Caco-2 (cell line): ENCODE measurements around the gene MCOLN2. TPM values are rescaled to one million over a fixed set of nuclear protein-coding genes. Genes with fewer than 3 reads are reported as not detected.

Experiments
- BruUV-seq: library from RNA; stranded (reverse); fragments of 400-500 nt; replicated peaks from 2 replicates; lab custom pipeline; 2021; lab: Mats Ljungman, UMichigan
- CTCF ChIA-PET: fragments of 300-600 bp; sonication (Branson Sonifier 250); formaldehyde crosslinking; loops from one replicate; lab custom pipeline; 2022; ENCODE audit warnings: antibody characterized with exemption; lab: Charles Lee
- POLR2A ChIA-PET: fragments of 300-600 bp; sonication (Branson Sonifier 250); formaldehyde crosslinking; loops from one replicate; lab custom pipeline; 2022; ENCODE audit warnings: antibody characterized with exemption; lab: Charles Lee
- DNase-seq, 2 experiments: peaks; one replicate each; pipeline versions ENCODE4 v3.0.0 to v3.0.0-alpha.2; 2020 to 2022
- H3K27me3 ChIP-seq: replicated peaks from 2 replicates; pipeline ENCODE4 v1.6.0; 2011; ENCODE audit warnings: low read length; ENCODE audit not compliant: control insufficient read depth, insufficient read depth
- H3K36me3 ChIP-seq: 2 replicates; pipeline ENCODE4 v1.5.1; 2011; ENCODE audit warnings: low read length; ENCODE audit not compliant: control insufficient read depth, insufficient read depth
- H3K4me1 ChIP-seq: fragments of 250-450 bp; sonication (Bioruptor Pico); 2 replicates; pipeline ENCODE4 v1.5.1; 2020; ENCODE audit warnings: mild to moderate bottlenecking
- H3K4me3 ChIP-seq: 2 replicates; pipeline ENCODE4 v1.5.1; 2011; ENCODE audit warnings: low read depth, mild to moderate bottlenecking, control low read depth, low read length
- H3K9me3 ChIP-seq: fragments of 250-450 bp; sonication (Bioruptor Pico); 2 replicates; pipeline ENCODE4 v1.5.1; 2020; ENCODE audit warnings: mild to moderate bottlenecking, moderate library complexity
- H3K27ac Mint-ChIP-seq: one replicate; pipeline ENCODE4 v1.8.0; 2022; ENCODE audit warnings: mixed read lengths; ENCODE audit not compliant: unreplicated experiment
- H3K27me3 Mint-ChIP-seq: one replicate; pipeline ENCODE4 v1.8.0; 2022; ENCODE audit warnings: mixed read lengths; ENCODE audit not compliant: insufficient read depth, unreplicated experiment
- H3K36me3 Mint-ChIP-seq: one replicate; pipeline ENCODE4 v1.8.0; 2022; ENCODE audit warnings: mild to moderate bottlenecking, mixed read lengths; ENCODE audit not compliant: insufficient read depth, unreplicated experiment
- H3K4me1 Mint-ChIP-seq: one replicate; pipeline ENCODE4 v1.8.0; 2022; ENCODE audit warnings: low read depth, mixed read lengths; ENCODE audit not compliant: unreplicated experiment
- H3K4me3 Mint-ChIP-seq: one replicate; pipeline ENCODE4 v1.8.0; 2022; ENCODE audit warnings: mild to moderate bottlenecking, moderate library complexity, mixed read lengths; ENCODE audit not compliant: unreplicated experiment
- H3K9me3 Mint-ChIP-seq: one replicate; pipeline ENCODE4 v1.8.0; 2022; ENCODE audit warnings: mixed read lengths; ENCODE audit not compliant: unreplicated experiment
- intact Hi-C: fragments of 100-400 bp; cut with micrococcal nuclease; formaldehyde crosslinking; loops from one replicate; pipeline ENCODE4 v1.10.0; 2022; ENCODE audit not compliant: unreplicated experiment
- total RNA-seq: library from RNA; stranded (reverse); gene quantifications from 2 replicates; pipeline ENCODE4 v1.2.3, GENCODE V29; 2022
- TF ChIP-seq, protein P1 (sequence below), 2 experiments: fragments of 200-600 bp in 1 of 2; IDR thresholded peaks; 1 replicate in 1 of 2; 2 replicates in 1 of 2; pipeline versions ENCODE4 v1.5.1 to v1.8.0; 2011 to 2022; ENCODE audit warnings: antibody characterized with exemption in 1 of 2, control low read depth in 1 of 2, inconsistent platforms in 1 of 2, low read depth in 1 of 2, low read length in 1 of 2, mild to moderate bottlenecking in 1 of 2, moderate library complexity in 1 of 2; ENCODE audit not compliant: insufficient read depth in 1 of 2, severe bottlenecking in 1 of 2, unreplicated experiment in 1 of 2

MCOLN2 gene
- total RNA-seq, 1 experiment from 2014 or later, result not detected

DNA sequence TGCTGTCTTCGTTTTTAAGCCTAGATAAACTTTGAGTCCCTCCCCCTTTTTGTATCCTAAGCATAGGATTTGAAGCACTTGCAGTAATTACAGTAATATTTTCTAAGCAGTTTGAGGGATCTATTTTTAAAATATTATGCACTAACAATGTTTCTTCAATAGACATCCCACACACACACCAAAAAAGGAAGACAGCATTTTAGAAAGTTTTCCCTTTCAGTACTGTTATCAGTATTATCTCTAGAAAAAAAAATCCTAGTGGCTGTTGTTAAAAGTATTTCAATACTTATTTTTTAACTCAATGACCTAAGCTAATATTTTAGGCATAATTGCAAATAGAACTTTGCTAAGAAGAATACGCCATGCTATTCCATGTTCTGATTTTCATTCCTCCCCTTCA, 36.3 kb upstream of the MCOLN2 start:
- CTCF ChIA-PET, result interaction anchor here (0.6 kb wide), 1 partner anchor 816 kb away, joined by 3 read pairs; no protein-coding TSS in a partner anchor
- H3K27ac Mint-ChIP-seq, result no peak overlapping the region
- no peaks in the 10 kb centered on the region for H3K27me3 ChIP-seq
- TF ChIP-seq, protein P1, sequence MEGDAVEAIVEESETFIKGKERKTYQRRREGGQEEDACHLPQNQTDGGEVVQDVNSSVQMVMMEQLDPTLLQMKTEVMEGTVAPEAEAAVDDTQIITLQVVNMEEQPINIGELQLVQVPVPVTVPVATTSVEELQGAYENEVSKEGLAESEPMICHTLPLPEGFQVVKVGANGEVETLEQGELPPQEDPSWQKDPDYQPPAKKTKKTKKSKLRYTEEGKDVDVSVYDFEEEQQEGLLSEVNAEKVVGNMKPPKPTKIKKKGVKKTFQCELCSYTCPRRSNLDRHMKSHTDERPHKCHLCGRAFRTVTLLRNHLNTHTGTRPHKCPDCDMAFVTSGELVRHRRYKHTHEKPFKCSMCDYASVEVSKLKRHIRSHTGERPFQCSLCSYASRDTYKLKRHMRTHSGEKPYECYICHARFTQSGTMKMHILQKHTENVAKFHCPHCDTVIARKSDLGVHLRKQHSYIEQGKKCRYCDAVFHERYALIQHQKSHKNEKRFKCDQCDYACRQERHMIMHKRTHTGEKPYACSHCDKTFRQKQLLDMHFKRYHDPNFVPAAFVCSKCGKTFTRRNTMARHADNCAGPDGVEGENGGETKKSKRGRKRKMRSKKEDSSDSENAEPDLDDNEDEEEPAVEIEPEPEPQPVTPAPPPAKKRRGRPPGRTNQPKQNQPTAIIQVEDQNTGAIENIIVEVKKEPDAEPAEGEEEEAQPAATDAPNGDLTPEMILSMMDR (IDR thresholded peaks at IDR 0.05; ENCODE audit: insufficient read depth in 1 of 2, low read depth in 1 of 2, low read length in 1 of 2, severe bottlenecking in 1 of 2, unreplicated experiment in 1 of 2), result no peak
- peaks cover 7% of the 10 kb centered on the region for H3K4me1 Mint-ChIP-seq
- H3K4me1 ChIP-seq, result no peaks in the 10 kb centered on the region
- DNase-seq, result no peak
- H3K36me3 ChIP-seq, result no peaks in the 10 kb centered on the region
- BruUV-seq, result no TSS peak
- POLR2A ChIA-PET, result no interaction called here
- no peak overlapping the region for H3K4me3 Mint-ChIP-seq
- H3K9me3 ChIP-seq, result no peaks in the 10 kb centered on the region
- no peaks in the 10 kb centered on the region for H3K9me3 Mint-ChIP-seq
- no peak overlapping the region for H3K4me3 ChIP-seq
- intact Hi-C loops, result no loop called here
- H3K27me3 Mint-ChIP-seq, result peaks cover 6% of the 10 kb centered on the region
- H3K36me3 Mint-ChIP-seq, result no peaks in the 10 kb centered on the region

DNA sequence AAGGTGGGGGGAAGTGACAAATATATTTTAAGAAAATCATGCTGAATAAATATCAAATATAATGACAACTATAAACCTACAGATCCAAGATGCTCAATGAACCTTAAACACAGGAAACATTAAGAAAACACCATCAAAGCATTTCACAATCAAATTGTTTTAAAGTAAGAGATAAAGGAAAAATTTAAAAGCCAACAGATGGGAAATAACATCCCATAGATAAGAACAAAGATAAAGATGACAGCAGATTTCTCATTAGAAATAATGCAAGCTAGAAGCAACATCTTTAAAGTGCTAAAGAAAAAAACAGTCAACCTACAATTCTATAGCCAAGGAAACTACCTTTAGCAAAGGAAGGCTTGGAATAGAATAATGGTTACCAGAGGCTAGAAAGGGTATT, 33.6 kb upstream of the MCOLN2 start:
- no peaks in the 10 kb centered on the region for H3K4me1 ChIP-seq
- no peak overlapping the region for H3K4me3 ChIP-seq
- no peaks in the 10 kb centered on the region for H3K36me3 ChIP-seq
- no TSS peak for BruUV-seq
- CTCF ChIA-PET, result no interaction called here
- Mint-ChIP-seq H3K4me3 (no peak overlapping the region), H3K9me3 (no peaks in the 10 kb centered on the region), H3K4me1 (peaks cover 7% of the 10 kb centered on the region), H3K27ac (no peak overlapping the region), H3K36me3 (no peaks in the 10 kb centered on the region), H3K27me3 (peaks cover 2% of the 10 kb centered on the region)
- TF ChIP-seq, protein P1 (IDR thresholded peaks at IDR 0.05; ENCODE audit: insufficient read depth in 1 of 2, low read depth in 1 of 2, low read length in 1 of 2, severe bottlenecking in 1 of 2, unreplicated experiment in 1 of 2), result no peak
- H3K27me3 ChIP-seq, result no peaks in the 10 kb centered on the region
- POLR2A ChIA-PET, result no interaction called here
- H3K9me3 ChIP-seq, result no peaks in the 10 kb centered on the region
- intact Hi-C loops, result no loop called here
- DNase-seq, result no peak

DNA sequence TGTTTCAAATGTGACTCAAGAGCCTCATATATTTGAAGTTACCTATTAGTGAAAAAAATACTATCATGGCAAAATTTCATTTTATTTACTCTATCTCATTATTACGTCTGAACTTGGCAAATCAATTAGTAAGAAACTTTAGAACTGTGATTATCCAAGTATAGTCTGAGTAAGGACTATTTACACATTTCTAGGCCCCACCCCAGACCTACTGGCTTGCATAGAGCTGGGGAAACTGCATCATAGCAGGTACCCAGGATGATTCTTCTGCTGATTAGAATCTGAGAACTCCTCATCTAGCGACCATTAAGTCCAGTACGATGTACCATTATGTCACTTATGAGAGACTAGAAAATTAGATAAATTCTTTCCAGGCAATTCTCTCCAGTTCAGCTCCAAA, 31.2 kb upstream of the MCOLN2 start:
- TF ChIP-seq, protein P1 (IDR thresholded peaks at IDR 0.05; ENCODE audit: insufficient read depth in 1 of 2, low read depth in 1 of 2, low read length in 1 of 2, severe bottlenecking in 1 of 2, unreplicated experiment in 1 of 2), result no peak
- ChIA-PET CTCF (interaction anchor here (2.1 kb wide), 1 partner anchor 84 kb away, joined by 97 read pairs; no protein-coding TSS in a partner anchor), POLR2A (no interaction called here)
- H3K4me1 Mint-ChIP-seq, result peaks cover 7% of the 10 kb centered on the region
- no TSS peak for BruUV-seq
- no peaks in the 10 kb centered on the region for H3K27me3 Mint-ChIP-seq
- no peaks in the 10 kb centered on the region for H3K36me3 Mint-ChIP-seq
- no peak overlapping the region for H3K4me3 Mint-ChIP-seq
- no peak for DNase-seq
- no peaks in the 10 kb centered on the region for H3K9me3 Mint-ChIP-seq
- no peak overlapping the region for H3K27ac Mint-ChIP-seq
- Histone ChIP-seq H3K9me3 (no peaks in the 10 kb centered on the region), H3K4me3 (no peak overlapping the region), H3K4me1 (no peaks in the 10 kb centered on the region), H3K27me3 (no peaks in the 10 kb centered on the region), H3K36me3 (no peaks in the 10 kb centered on the region)
- intact Hi-C loops, result no loop called here
